GM21390 (cell line): ENCODE measurements around the gene NTF4.
"Not testable (repeated sequence)": the region's sequence is repeated elsewhere in the genome, so short reads cannot be mapped to it uniquely, and the experiment has no call there.

ENCODE experiments used
- ATAC-seq: cut with Tn5 transposase; IDR thresholded peaks from one replicate; pipeline ENCODE4 v1.9.1; 2021; ENCODE audit not compliant: unreplicated experiment

The NTF4 gene

GRCh38 chr19:49024233-49024632, 40.4 kb downstream of the NTF4 start, which contains the start of gene CGB3:
Gene CGB3, minus strand, starts transcription at chr19:49024333. Its CDS starts 362 bp downstream, at chr19:49023971.
- not testable (repeated sequence) for ATAC-seq

- no peak for ATAC-seq
These were observed 42.5 kb downstream of the NTF4 start for GRCh38 chr19:49022116-49022515.

DNA sequence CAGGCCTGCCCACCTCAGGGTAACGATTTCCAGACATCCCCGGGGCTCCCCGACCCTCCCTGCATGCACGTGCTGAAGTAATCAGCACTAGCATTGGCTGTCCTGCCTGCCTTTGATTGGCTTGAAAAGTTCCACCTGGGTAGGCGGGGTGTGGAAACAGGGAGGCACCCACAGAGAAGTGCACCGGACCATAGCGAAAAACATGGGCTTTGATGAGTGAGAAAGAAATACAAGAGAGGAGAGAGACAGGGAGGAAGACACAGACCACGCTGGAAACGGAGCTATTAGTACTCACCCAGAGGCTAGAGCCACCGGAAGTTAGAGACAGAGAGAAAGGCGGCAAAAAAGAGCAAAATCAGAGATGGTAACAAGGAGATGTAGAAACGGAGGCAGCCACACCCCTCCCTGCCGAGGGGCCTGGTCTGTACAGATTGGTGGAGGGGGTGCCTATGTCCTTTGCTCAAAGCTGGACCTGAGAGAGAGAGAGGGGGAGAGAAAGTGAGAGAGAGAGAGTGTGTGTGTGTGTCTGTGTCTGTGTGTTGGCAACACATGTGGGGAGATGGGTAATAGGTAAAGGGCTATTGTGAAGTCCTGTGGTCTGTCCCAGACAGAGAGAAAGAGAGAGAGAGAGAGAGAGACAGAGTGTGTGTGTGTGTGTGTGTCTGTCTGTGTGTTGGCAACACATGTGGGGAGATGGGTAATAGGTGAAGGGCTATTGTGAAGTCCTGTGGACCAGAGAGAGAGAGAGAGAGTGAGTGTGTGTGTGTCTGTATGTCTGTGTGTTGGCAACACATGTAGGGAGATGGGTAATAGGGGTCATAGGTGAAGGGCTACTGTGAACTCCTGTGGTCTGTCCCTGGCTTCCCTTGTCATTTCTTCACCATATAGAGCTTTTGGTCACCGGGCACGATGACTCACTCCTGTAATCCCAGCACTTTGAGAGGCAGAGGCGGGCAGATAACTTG, 43.4 kb downstream of the NTF4 start:
- no peak for ATAC-seq

DNA sequence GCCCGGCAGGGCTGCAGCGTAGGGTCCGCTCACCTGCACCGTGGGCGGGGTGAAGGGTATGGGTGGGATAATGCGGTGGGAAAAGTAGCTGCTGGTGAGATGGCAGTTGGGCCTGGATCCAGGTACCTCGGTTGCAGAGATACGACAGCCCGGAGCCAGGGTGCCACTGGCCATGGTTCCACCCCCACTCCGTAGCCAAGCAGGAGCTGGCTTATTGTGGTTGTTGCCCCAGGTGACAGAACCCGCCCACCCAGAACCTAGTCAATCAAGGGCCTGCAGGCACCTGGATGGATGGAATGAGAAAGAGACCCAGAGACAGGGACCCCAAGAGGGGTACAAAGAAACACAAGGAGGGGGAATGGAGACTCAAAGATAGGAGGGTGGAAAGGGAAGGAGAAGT, 44.3 kb downstream of the NTF4 start:
- ATAC-seq: no peak

DNA sequence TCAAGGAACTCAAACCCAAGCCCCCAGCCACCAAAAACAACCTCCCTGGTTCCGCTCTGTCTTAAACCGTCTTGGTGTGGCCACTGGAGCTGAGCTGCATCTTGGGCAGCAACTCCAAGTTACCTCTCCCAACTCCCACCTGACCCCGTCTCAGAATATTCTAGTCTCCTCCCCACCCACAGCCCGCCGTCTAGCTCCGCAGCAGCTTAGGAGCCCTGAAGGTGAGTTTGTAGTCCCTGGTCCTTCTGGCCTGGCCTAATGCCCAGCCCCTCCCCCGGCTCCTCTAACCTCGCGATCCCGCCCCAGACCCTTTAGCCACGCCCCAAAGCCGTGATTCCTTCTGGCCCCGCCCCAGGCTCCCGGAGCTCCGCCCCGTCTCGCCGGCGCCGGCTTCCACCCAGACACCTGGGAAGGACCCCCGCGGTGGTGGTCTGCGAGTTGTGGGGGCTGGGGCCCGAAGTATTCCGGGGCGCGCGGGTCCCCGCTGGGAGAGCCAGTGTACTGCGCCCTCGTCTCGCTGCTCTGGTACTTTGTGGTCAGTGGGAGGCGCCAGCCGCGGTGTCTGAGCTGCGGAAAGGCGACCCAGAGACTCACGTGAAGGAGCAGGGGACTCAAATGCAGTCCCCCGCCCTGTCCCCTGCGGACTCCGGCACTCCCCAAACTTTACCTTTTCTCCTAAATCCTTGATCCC, 45.2 kb downstream of the NTF4 start:
- ATAC-seq: no peak

- not testable (repeated sequence) for ATAC-seq
These were observed 46.0 kb downstream of the NTF4 start for GRCh38 chr19:49018388-49019241.

DNA sequence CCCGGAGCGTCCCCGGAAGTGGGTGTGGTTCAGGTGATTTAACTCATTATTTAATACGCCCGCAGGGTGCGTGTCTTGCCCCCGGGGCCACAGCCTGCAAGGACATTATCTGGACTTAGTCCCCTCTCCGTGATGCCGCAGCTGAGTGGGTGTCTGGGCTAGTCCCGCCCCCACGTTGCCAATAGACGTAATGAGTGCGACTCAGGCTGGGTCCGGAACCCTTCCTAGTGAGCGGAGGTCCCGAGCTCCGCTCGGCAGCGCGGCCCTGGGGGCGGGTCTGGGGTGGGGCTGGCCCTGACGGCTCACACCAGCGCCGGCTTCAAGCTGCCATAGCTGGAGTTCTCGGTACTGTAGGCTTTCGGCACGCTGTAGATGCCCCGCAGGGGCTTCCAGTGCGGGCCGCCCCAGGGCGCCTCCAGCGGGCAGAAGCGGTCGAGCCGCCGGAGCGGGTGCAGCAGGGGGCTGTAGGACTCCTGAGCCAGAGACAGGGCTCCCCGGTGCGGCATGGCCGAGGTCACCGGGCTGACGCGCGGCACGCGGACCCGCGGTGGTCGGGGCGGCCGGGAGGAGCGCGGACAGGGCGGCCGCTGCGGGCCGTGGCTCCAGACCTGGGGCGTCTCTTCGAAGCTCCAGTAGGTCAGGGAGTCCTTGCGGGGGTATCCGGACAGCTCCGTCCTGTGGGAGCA, 46.8 kb downstream of the NTF4 start:
- ATAC-seq: no peak

DNA sequence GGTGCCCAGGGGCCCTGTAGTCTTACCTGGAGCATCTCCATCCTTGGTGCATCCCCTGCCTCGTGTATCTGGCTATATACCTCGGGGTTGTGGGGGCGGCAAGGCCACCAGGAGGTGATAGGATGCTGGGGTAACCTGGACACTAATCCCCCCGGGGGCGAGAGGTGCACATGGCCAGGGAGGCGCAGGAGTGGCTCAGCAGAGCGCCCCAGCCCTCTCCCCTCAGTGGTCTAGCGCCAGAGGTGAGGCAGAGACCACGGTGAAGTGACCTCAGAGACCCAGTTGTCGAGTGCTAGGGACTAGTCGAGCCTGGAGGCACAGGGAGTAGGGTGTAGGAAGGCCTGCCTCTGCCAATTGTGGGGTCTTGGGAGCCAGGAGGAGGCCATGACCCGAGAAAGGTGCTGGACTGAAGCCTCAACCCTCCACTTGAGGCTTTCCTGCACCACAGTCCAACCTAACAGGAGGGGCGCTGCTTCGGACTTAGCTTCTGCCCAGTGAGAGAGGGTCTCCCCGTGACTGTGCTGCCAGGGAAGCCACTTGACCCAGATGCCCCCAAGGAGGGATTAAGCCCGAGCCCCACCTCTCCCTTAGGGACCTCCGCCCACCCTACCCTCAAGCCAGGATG, 47.5 kb downstream of the NTF4 start, which contains the start of gene LHB:
Gene LHB (minus strand): TSS at position 51 of the 625 bp plus-strand sequence. CDS start 10 bp downstream, at position 41.
- no peak for ATAC-seq

- no peak for ATAC-seq
These were observed 48.4 kb downstream of the NTF4 start for GRCh38 chr19:49016067-49016839.

- ATAC-seq: no peak
These were observed 49.8 kb downstream of the NTF4 start for GRCh38 chr19:49014870-49015255.

- no peak for ATAC-seq
These were observed 50.3 kb downstream of the NTF4 start for GRCh38 chr19:49014123-49014869.

- no peak for ATAC-seq
These were observed 53.4 kb downstream of the NTF4 start for GRCh38 chr19:49011194-49011593.
